Kidney epithelial cell (primary cell): Measurements from ENCODE around the gene SYS1. TPM values are rescaled to one million over a fixed set of nuclear protein-coding genes. Genes with fewer than 3 reads are reported as not detected.

Source experiments
- DNase-seq: peaks from one replicate; pipeline ENCODE4 v3.0.0-alpha.2; 2010; ENCODE audit warnings: low read depth
- H3K27me3 ChIP-seq: 2 replicates; pipeline ENCODE4 v1.6.0; 2011; ENCODE audit warnings: low read length; ENCODE audit not compliant: control insufficient read depth, insufficient read depth
- H3K36me3 ChIP-seq: 2 replicates; pipeline ENCODE4 v1.5.1; 2011; ENCODE audit warnings: low read length; ENCODE audit not compliant: control insufficient read depth, insufficient read depth
- H3K4me3 ChIP-seq: 2 replicates; pipeline ENCODE4 v1.5.1; 2011; ENCODE audit warnings: low read depth, mild to moderate bottlenecking, control low read depth, low read length
- CTCF ChIP-seq: IDR thresholded peaks from 2 replicates; pipeline ENCODE4 v1.5.1; 2011; ENCODE audit warnings: mild to moderate bottlenecking, moderate library complexity, low read length, control low read depth, inconsistent platforms; ENCODE audit not compliant: insufficient read depth, poor library complexity, severe bottlenecking
- total RNA-seq: library from RNA; depleted of rRNA; stranded (reverse); fragments of >200 nt; gene quantifications from 2 replicates; pipeline ENCODE4 v1.2.3, GENCODE V29; 2015

SYS1 gene
- total RNA-seq, 1 donor from 2014 or later: 54.3 TPM

DNA sequence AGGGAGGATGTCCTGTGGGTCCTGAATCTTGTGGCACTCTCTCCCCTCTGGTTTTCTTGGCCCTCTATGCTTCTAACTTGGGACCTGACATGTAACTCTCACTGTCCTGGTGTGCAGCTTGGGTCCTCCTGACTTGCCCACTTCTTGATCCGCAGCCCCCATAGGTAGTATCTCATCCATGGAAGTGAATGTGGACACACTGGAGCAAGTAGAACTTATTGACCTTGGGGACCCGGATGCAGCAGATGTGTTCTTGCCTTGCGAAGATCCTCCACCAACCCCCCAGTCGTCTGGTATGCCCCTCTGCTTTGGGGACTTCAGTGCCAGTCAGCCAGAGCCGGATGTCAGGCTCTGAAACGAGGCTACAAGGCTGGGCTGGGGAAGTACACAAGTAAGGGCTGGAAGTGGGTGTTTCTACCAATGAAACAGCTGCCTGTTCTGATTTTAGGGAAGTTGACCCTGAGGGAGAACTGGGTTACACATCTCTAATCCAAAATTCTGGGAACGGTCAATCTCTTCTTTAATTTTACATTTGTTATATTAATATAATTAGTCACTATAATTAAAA, 45.8 kb downstream of the SYS1 start:
- TF ChIP-seq CTCF: no peak
- no peak for DNase-seq

DNA sequence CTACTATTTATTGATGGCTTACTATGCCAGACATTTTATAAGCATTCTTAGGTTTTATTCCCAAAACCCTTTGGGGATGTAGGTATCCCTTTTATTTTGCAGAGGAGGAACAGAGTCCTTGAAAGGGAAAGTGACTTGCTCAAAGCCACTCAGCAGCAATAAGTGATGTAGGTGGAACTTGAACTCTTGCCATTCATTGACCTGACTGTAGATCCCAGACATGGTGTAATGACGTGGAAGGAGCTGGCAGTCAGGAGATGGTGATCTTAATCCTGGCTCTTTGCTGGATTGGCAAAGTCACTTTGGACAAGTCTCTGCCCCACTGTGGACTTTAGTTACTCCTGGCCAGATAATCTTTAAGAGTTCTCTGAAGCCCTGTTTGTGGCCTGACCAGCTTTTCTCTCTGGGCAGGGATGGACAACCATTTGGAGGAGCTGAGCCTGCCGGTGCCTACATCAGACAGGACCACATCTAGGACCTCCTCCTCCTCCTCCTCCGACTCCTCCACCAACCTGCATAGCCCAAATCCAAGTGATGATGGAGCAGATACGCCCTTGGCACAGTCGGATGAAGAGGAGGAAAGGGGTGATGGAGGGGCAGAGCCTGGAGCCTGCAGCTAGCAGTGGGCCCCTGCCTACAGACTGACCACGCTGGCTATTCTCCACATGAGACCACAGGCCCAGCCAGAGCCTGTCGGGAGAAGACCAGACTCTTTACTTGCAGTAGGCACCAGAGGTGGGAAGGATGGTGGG, 46.7 kb downstream of the SYS1 start:
- DNase-seq: no peak

More for the DNA sequence above, 45.8 kb downstream of the SYS1 start:
- no peak overlapping the region for H3K4me3 ChIP-seq
- H3K27me3 ChIP-seq: no peaks in the 10 kb centered on the region
- no peaks in the 10 kb centered on the region for H3K36me3 ChIP-seq

DNA sequence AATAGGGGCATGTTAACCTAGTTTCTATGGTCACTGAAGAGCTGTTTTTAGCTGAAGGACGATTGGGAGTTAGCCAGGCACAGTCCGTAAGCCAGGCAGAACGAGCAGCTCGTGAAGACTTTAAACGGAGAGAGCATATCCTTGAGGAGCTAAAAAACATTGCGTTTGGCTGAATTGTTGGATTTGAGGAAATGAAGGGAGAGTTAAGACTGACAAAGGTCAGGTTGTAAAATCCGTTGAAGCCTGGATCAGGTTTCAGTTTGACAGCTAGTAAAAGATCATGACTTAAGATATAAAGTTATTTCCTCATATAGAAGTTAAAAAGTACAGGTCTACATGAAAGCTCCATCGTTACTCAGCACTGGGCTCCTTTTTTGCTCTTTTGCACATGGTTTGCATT, 47.9 kb downstream of the SYS1 start:
- no peaks in the 10 kb centered on the region for H3K27me3 ChIP-seq
- no peak for TF ChIP-seq CTCF
- no peak for DNase-seq
- no peak overlapping the region for H3K4me3 ChIP-seq
- no peaks in the 10 kb centered on the region for H3K36me3 ChIP-seq

More for the DNA sequence above, 46.7 kb downstream of the SYS1 start:
- no peaks in the 10 kb centered on the region for H3K27me3 ChIP-seq
- no peak for TF ChIP-seq CTCF
- H3K4me3 ChIP-seq: no peak overlapping the region
- no peaks in the 10 kb centered on the region for H3K36me3 ChIP-seq

- no peak for DNase-seq
- Histone ChIP-seq H3K4me3 (no peak overlapping the region), H3K36me3 (no peaks in the 10 kb centered on the region), H3K27me3 (no peaks in the 10 kb centered on the region)
- TF ChIP-seq CTCF: no peak
Observed at GRCh38 chr20:45412653-45413052, 49.7 kb downstream of the SYS1 start.

DNA sequence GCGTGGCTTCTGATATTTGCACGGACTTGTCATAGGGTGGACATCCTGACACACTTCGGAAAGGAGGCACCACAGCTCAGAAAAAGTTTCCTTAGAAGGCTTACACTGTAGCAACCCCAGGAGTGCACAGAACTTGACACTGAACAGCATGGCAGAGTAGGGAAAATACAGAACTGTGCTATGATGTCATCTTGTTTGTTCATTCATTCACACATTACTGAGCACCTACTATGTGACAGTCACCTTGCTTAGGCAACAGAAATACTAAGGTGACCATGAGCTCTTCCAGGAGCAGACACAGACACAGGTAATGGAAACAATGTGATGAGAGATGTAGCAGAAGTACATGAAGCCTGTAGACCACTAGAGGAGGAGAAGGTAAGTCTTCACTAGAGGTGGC, 50.5 kb downstream of the SYS1 start:
- no peak for TF ChIP-seq CTCF
- H3K36me3 ChIP-seq: no peaks in the 10 kb centered on the region
- H3K27me3 ChIP-seq: no peaks in the 10 kb centered on the region
- DNase-seq: no peak
- H3K4me3 ChIP-seq: no peak overlapping the region
